Neural cell (in vitro differentiated cells): ENCODE results near the gene TNFRSF17. TPM values are rescaled to one million over a fixed set of nuclear protein-coding genes. Genes with fewer than 3 reads are reported as not detected.
"Not testable (repeated sequence)": the region's sequence is repeated elsewhere in the genome, so short reads cannot be mapped to it uniquely, and the experiment has no call there.

ENCODE experiments used
- H2AFZ ChIP-seq: fragments of 200-600, 300-800 bp; sonication (generic), shearing (Covaris generic); 2 replicates; pipeline ENCODE4 v1.6.0; 2014; ENCODE audit warnings: low read depth, mild to moderate bottlenecking, antibody characterized with exemption, low read length, moderate library complexity
- H3F3A ChIP-seq: fragments of 200-600 bp; shearing (Covaris generic); 2 replicates; pipeline ENCODE4 v1.6.1; 2016; ENCODE audit warnings: mild to moderate bottlenecking, moderate library complexity, mixed read lengths, antibody characterized with exemption, low read length; ENCODE audit not compliant: insufficient read depth, poor library complexity, severe bottlenecking
- H3K27ac ChIP-seq: fragments of 200-600, 300-800 bp; sonication (generic), shearing (Covaris generic); 2 replicates; pipeline ENCODE4 v1.5.1; 2014; ENCODE audit warnings: mild to moderate bottlenecking, low read length, moderate library complexity
- H3K27me3 ChIP-seq: fragments of 300-800, 200-600 bp; sonication (generic), shearing (Covaris generic); 2 replicates; pipeline ENCODE4 v1.6.0; 2014; ENCODE audit warnings: mild to moderate bottlenecking, low read depth, low read length, moderate library complexity; ENCODE audit not compliant: insufficient read depth
- H3K36me3 ChIP-seq: fragments of 300-800, 200-600 bp; sonication (generic), shearing (Covaris generic); 2 replicates; pipeline ENCODE4 v1.5.1; 2014; ENCODE audit warnings: mild to moderate bottlenecking, antibody characterized with exemption, low read length, moderate library complexity; ENCODE audit not compliant: insufficient read depth
- H3K4me2 ChIP-seq: fragments of 300-800, 200-600 bp; sonication (generic), shearing (Covaris generic); 2 replicates; pipeline ENCODE4 v1.6.0; 2014; ENCODE audit warnings: mild to moderate bottlenecking, low read length
- H3K4me3 ChIP-seq: fragments of 300-800, 200-600 bp; sonication (generic), shearing (Covaris generic); 2 replicates; pipeline ENCODE4 v1.5.1; 2014; ENCODE audit warnings: mild to moderate bottlenecking, low read length, moderate library complexity
- H3K79me2 ChIP-seq: fragments of 200-600 bp; shearing (Covaris generic); replicated peaks from 2 replicates; pipeline ENCODE4 v1.6.0; 2014; ENCODE audit warnings: mild to moderate bottlenecking, low read length, moderate library complexity; ENCODE audit not compliant: insufficient read depth
- H3K9ac ChIP-seq: fragments of 300-800, 200-600 bp; sonication (generic), shearing (Covaris generic); 2 replicates; pipeline ENCODE4 v1.6.1; 2016; ENCODE audit warnings: mild to moderate bottlenecking, low read length, mixed read lengths
- H3K9me2 ChIP-seq: fragments of 200-600 bp; shearing (Covaris generic); 2 replicates; pipeline ENCODE4 v1.6.1; 2016; ENCODE audit warnings: mild to moderate bottlenecking, low read length, mixed read lengths; ENCODE audit not compliant: insufficient read depth
- H3K9me3 ChIP-seq: fragments of 200-600, 300-800 bp; sonication (generic), shearing (Covaris generic); 2 replicates; pipeline ENCODE4 v1.6.1; 2016; ENCODE audit warnings: mild to moderate bottlenecking, mixed run types, low read length, moderate library complexity, mixed read lengths
- H4K20me1 ChIP-seq: fragments of 200-600 bp; shearing (Covaris generic); 2 replicates; pipeline ENCODE4 v1.6.1; 2016; ENCODE audit warnings: mild to moderate bottlenecking, mixed run types; ENCODE audit not compliant: insufficient read depth
- EP300 ChIP-seq: fragments of 450-650 bp; conservative IDR thresholded peaks from 2 replicates; pipeline ENCODE4 v1.6.1; 2014; ENCODE audit warnings: antibody characterized with exemption, mild to moderate bottlenecking, moderate library complexity; ENCODE audit not compliant: poor library complexity, severe bottlenecking
- EZH2 ChIP-seq: fragments of 200-600, 300-800 bp; shearing (Covaris generic), sonication (generic); IDR thresholded peaks from 2 replicates; pipeline ENCODE4 v1.6.1; 2014; ENCODE audit warnings: antibody characterized with exemption, low read length, borderline replicate concordance, mild to moderate bottlenecking; ENCODE audit not compliant: insufficient read depth, poor library complexity, severe bottlenecking
- MXI1 ChIP-seq: fragments of 450-650 bp; conservative IDR thresholded peaks from 2 replicates; pipeline ENCODE4 v1.6.1; 2014; ENCODE audit warnings: antibody characterized with exemption, mild to moderate bottlenecking; ENCODE audit not compliant: poor library complexity, severe bottlenecking
- POLR2AphosphoS5 ChIP-seq: IDR thresholded peaks from 2 replicates; pipeline ENCODE4 v1.6.1; 2012
- RAD21 ChIP-seq: fragments of 450-650 bp; conservative IDR thresholded peaks from 2 replicates; pipeline ENCODE4 v1.6.1; 2014; ENCODE audit warnings: antibody characterized with exemption, mild to moderate bottlenecking, moderate library complexity
- SMC3 ChIP-seq: fragments of 450-650 bp; conservative IDR thresholded peaks from 2 replicates; pipeline ENCODE4 v1.6.1; 2014; ENCODE audit warnings: antibody characterized with exemption, mild to moderate bottlenecking, moderate library complexity; ENCODE audit not compliant: poor library complexity
- TAF1 ChIP-seq: IDR thresholded peaks from 2 replicates; pipeline ENCODE4 v1.6.1; 2012; ENCODE audit warnings: low read depth
- polyA plus RNA-seq: library from polyadenylated mRNA; depleted of rRNA; stranded (reverse); fragments of >200 nt; gene quantifications from 2 replicates; pipeline ENCODE4 v1.2.3, GENCODE V29; 2014
- TF ChIP-seq, protein P1 (sequence below): IDR thresholded peaks from 2 replicates; pipeline ENCODE4 v1.6.1; 2012; ENCODE audit warnings: borderline replicate concordance
- TF ChIP-seq, protein P2 (sequence below): fragments of 450-650 bp; IDR thresholded peaks from 2 replicates; pipeline ENCODE4 v1.5.1; 2014; ENCODE audit warnings: antibody characterized with exemption, mild to moderate bottlenecking, moderate library complexity; ENCODE audit not compliant: poor library complexity, severe bottlenecking

TNFRSF17 gene
- polyA plus RNA-seq, 1 donor from 2014 or later = not detected

DNA sequence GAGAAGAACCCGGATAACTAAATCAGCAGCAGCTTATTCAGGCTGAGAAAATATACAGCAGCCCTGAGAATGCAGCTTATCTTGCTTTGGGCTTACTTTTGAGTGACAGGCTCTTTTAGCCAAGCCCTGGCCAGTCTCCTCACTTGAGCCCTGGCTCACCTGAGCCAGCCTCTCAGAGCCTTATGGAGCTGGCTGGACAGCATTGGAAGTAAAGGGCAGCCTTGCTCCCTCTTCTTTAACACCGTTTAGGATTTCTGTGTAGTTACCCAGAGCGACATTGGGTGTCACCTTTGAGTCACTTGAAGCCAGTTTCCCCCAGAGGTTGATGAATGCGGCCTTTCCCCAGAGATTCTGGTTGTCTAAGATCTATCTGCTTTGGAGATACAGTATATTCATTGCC, 15.5 kb upstream of the TNFRSF17 start:
- H3K9me2 ChIP-seq = no peaks in the 10 kb centered on the region
- TF ChIP-seq EZH2 (no peak), MXI1 (no peak), RAD21 (peak; percentile 69), TAF1 (no peak), SMC3 (peak; percentile 75), POLR2AphosphoS5 (no peak), EP300 (no peak)
- TF ChIP-seq, protein P1, sequence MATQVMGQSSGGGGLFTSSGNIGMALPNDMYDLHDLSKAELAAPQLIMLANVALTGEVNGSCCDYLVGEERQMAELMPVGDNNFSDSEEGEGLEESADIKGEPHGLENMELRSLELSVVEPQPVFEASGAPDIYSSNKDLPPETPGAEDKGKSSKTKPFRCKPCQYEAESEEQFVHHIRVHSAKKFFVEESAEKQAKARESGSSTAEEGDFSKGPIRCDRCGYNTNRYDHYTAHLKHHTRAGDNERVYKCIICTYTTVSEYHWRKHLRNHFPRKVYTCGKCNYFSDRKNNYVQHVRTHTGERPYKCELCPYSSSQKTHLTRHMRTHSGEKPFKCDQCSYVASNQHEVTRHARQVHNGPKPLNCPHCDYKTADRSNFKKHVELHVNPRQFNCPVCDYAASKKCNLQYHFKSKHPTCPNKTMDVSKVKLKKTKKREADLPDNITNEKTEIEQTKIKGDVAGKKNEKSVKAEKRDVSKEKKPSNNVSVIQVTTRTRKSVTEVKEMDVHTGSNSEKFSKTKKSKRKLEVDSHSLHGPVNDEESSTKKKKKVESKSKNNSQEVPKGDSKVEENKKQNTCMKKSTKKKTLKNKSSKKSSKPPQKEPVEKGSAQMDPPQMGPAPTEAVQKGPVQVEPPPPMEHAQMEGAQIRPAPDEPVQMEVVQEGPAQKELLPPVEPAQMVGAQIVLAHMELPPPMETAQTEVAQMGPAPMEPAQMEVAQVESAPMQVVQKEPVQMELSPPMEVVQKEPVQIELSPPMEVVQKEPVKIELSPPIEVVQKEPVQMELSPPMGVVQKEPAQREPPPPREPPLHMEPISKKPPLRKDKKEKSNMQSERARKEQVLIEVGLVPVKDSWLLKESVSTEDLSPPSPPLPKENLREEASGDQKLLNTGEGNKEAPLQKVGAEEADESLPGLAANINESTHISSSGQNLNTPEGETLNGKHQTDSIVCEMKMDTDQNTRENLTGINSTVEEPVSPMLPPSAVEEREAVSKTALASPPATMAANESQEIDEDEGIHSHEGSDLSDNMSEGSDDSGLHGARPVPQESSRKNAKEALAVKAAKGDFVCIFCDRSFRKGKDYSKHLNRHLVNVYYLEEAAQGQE = no peak
- TF ChIP-seq, protein P2, sequence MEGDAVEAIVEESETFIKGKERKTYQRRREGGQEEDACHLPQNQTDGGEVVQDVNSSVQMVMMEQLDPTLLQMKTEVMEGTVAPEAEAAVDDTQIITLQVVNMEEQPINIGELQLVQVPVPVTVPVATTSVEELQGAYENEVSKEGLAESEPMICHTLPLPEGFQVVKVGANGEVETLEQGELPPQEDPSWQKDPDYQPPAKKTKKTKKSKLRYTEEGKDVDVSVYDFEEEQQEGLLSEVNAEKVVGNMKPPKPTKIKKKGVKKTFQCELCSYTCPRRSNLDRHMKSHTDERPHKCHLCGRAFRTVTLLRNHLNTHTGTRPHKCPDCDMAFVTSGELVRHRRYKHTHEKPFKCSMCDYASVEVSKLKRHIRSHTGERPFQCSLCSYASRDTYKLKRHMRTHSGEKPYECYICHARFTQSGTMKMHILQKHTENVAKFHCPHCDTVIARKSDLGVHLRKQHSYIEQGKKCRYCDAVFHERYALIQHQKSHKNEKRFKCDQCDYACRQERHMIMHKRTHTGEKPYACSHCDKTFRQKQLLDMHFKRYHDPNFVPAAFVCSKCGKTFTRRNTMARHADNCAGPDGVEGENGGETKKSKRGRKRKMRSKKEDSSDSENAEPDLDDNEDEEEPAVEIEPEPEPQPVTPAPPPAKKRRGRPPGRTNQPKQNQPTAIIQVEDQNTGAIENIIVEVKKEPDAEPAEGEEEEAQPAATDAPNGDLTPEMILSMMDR = peak; percentile 71
- no peaks in the 10 kb centered on the region for H3K36me3 ChIP-seq
- H3F3A ChIP-seq = no peaks in the 10 kb centered on the region
- H3K27me3 ChIP-seq = no peaks in the 10 kb centered on the region
- no peaks in the 10 kb centered on the region for H3K9me3 ChIP-seq
- H3K9ac ChIP-seq = no peak overlapping the region
- no peak overlapping the region for H3K4me2 ChIP-seq
- H4K20me1 ChIP-seq = no peaks in the 10 kb centered on the region
- no peak overlapping the region for H3K27ac ChIP-seq
- no peaks in the 10 kb centered on the region for H3K79me2 ChIP-seq
- no peak overlapping the region for H2AFZ ChIP-seq
- H3K4me3 ChIP-seq = no peak overlapping the region

DNA sequence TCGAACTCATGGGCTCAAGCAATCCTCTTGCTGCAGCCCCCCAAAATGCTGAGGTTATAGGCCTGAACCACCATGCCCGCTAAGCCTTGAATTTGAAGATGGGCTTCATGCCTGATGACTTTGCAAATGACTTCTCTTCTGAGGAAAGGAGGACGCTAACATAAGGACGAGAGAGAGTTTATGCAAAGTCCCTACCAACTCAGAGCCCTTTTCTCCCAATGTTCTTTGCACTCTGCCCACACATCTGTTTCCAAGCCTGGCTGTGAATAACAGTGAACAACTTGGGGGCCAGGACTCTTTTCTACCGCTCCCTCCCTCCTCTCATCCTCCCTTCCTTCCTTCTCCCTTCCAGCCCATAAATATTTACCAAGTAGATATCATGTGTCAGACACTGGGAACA, 14.6 kb upstream of the TNFRSF17 start:
- H3F3A ChIP-seq = no peaks in the 10 kb centered on the region
- no peaks in the 10 kb centered on the region for H3K36me3 ChIP-seq
- H3K27me3 ChIP-seq = no peaks in the 10 kb centered on the region
- no peaks in the 10 kb centered on the region for H3K9me3 ChIP-seq
- no peak overlapping the region for H3K4me3 ChIP-seq
- H3K27ac ChIP-seq = no peak overlapping the region
- no peak overlapping the region for H3K9ac ChIP-seq
- TF ChIP-seq RAD21 = no peak
- TF ChIP-seq EP300 = no peak
- no peak for TF ChIP-seq SMC3
- TF ChIP-seq, protein P2 = no peak
- no peak for TF ChIP-seq EZH2
- TF ChIP-seq POLR2AphosphoS5 = no peak
- TF ChIP-seq TAF1 = no peak
- TF ChIP-seq, protein P1 = no peak
- no peak for TF ChIP-seq MXI1
- no peaks in the 10 kb centered on the region for H3K9me2 ChIP-seq
- H3K4me2 ChIP-seq = no peak overlapping the region
- H3K79me2 ChIP-seq = no peaks in the 10 kb centered on the region
- no peak overlapping the region for H2AFZ ChIP-seq
- no peaks in the 10 kb centered on the region for H4K20me1 ChIP-seq

DNA sequence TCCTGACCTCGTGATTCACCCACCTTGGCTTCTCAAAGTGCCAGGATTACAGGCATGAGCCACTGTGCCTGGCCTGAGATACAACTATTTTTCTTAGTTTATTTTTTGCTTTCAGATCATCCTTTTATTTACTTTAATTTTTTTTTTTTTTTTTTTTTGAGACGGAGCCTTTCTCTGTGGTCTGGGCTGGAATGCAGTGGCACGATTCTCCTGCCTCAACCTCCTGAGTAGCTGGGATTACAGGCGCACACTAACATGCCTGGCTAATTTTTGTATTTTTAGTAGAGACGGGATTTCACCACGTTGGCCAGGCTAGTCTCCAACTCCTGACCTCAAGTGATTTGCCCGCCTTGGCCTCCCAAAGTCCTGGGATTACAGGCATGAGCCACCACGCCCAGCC, 11.4 kb upstream of the TNFRSF17 start:
- not testable (repeated sequence) for H3K9ac ChIP-seq, H3K27me3 ChIP-seq, H3K9me3 ChIP-seq, H3K4me2 ChIP-seq, H2AFZ ChIP-seq, H3K27ac ChIP-seq, H3K36me3 ChIP-seq, H3F3A ChIP-seq, H3K79me2 ChIP-seq, H3K4me3 ChIP-seq, H4K20me1 ChIP-seq, H3K9me2 ChIP-seq
